Measurements from ENCODE around the gene TMEM69.
"Not testable (repeated sequence)": the region's sequence is repeated elsewhere in the genome, so short reads cannot be mapped to it uniquely, and the experiment has no call there.

TMEM69 gene

GRCh38 chr1:45739641-45740156, 51.7 kb downstream of the TMEM69 start:
- not testable (repeated sequence) for DNase-seq
